ENCODE data around the gene TGFBR3L. TPM values are rescaled to one million over a fixed set of nuclear protein-coding genes. Genes with fewer than 3 reads are reported as not detected.

TGFBR3L gene
- total and polyA plus RNA-seq, 10 of the 15 experiments (the other 5 are each of a cell fraction or from before 2014, with no cell fraction given), result 0.20 to 0.23 TPM; not detected in 8

DNA sequence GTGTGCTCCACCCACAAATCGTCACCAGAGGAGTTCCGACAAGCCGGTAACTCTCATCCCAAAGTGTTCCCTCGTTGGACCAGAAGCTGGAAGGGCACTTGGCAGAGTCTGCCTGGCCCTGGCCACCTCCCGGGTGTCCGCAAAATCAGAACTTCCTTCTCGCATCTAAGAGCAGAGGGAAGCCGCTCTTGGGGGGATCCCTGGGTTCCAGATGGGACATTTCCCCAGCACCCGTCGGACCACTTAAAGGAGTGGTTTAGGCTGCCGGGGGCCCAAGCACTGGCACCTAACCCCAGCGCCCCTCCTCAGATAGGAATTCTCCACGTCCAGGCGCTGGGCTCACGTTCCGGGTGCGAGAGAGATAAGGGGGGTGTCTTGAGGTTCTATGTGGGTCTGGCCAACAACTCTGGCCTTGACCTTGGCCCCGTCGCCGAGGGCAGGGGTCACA lies 11.8 kb upstream of the TGFBR3L start:
- in situ Hi-C loops (cut with MboI) (no loop called here), intact Hi-C loops (cut with micrococcal nuclease; ENCODE audit: unreplicated experiment) (loop anchor here (2.0 to 10.0 kb wide), 2 partner anchors 34 to 218 kb away; partner anchors contain the start of gene TRAPPC5)
- SMC1A ChIA-PET (ENCODE audit: uncharacterized antibody, unreplicated experiment), result interaction anchor here (1.2 kb wide), 1 partner anchor 18 kb away, joined by 13 read pairs; the partner anchor contains the start of gene SNAPC2
- BruUV-seq (replicated peaks), result TSS peak; percentile 94
- H3K79me2 ChIP-seq (ENCODE audit: control insufficient read depth, insufficient read depth, low read length), result peaks cover 36% of the 10 kb centered on the region
- POLR2A ChIA-PET, result interaction anchor here (0.6 to 1.6 kb wide), 5 partner anchors 18 to 265 kb away, joined by 3 to 27 read pairs (median 4); partner anchors contain the start of gene SNAPC2
- peak overlapping the region; percentile 88 for H3K9ac ChIP-seq (ENCODE audit: control insufficient read depth, insufficient read depth, low read length)
- no peaks in the 10 kb centered on the region for H3K9me3 ChIP-seq (replicated peaks; ENCODE audit: control insufficient read depth, insufficient read depth, low read length)
- peak overlapping the region; percentile 62 for H3K4me3 ChIP-seq
- no peaks in the 10 kb centered on the region for H3K27me3 ChIP-seq (replicated peaks in 1 of 2; ENCODE audit: control insufficient read depth in 2 of 2, insufficient read depth in 2 of 2, low read length in 1 of 2)
- FAIRE-seq, result no peak
- ATAC-seq, result no peak
- 0 out of 4 replicates have a peak, but pooled peaks cover 0 to 2% of the 10 kb centered on the region in 2 experiments for H3K36me3 ChIP-seq (ENCODE audit: control insufficient read depth in 2 of 2, insufficient read depth in 2 of 2, low read length in 1 of 2)
- peak overlapping the region; percentile 98 for H2AFZ ChIP-seq (ENCODE audit: control insufficient read depth, low read depth, low read length)
- WGBS (ENCODE audit: insufficient coverage, insufficient replicate concordance, low lambda C conversion rate, missing lambda C conversion rate), result 2% methylated on average over 20 of the region's 20 CpGs
- peak overlapping the region; percentile 99 for H3K4me2 ChIP-seq (ENCODE audit: control insufficient read depth, insufficient read depth)
- no peak for TF ChIP-seq FOXM1 (IDR thresholded peaks at IDR 0.05; ENCODE audit: low read depth, low read length)
- peak; percentile 14; the same call in 1 of the 2 replicates for TF ChIP-seq NR2F1 (conservative IDR thresholded peaks at IDR 0.05)
- no peak for DNase-seq (ENCODE audit: low read depth, low spot score)
- RAD21 ChIA-PET (ENCODE audit: unreplicated experiment), result interaction anchor here (0.7 to 1.6 kb wide), 6 partner anchors 18 to 335 kb away, joined by 3 to 17 read pairs (median 4); partner anchors contain the start of genes SNAPC2 and TIMM44
- H3K4me1 ChIP-seq (ENCODE audit: control insufficient read depth, insufficient read depth, low read length), result peaks cover 14% of the 10 kb centered on the region
- H4K20me1 ChIP-seq (ENCODE audit: control insufficient read depth, insufficient read depth), result peaks cover 9% of the 10 kb centered on the region; the same call in 1 of the 2 replicates
- CTCF ChIA-PET, result interaction anchor here (1.2 to 3.3 kb wide), 7 partner anchors 11 to 254 kb away, joined by 4 to 13 read pairs (median 5); partner anchors contain the start of genes SNAPC2, TIMM44 and TRAPPC5
- H3K27ac ChIP-seq (ENCODE audit: control insufficient read depth, insufficient read depth), result peak overlapping the region; percentile 79

GRCh38 chr19:7903244-7904073 lies 11.2 kb upstream of the TGFBR3L start, which contains the start of gene MAP2K7:
Gene MAP2K7, plus strand, starts transcription at chr19:7903877. Its CDS starts 68 bp downstream, at chr19:7903945.
- 2% methylated on average over 79 of the region's 89 CpGs for WGBS (ENCODE audit: insufficient coverage, insufficient replicate concordance, low lambda C conversion rate, missing lambda C conversion rate)
- ChIA-PET RAD21 (ENCODE audit: unreplicated experiment) (interaction anchor here (0.6 to 1.6 kb wide), 8 partner anchors 17 to 335 kb away, joined by 3 to 17 read pairs (median 4); partner anchors contain the start of genes SNAPC2 and TIMM44), SMC1A (ENCODE audit: uncharacterized antibody, unreplicated experiment) (interaction anchor here (1.2 kb wide), 1 partner anchor 17 kb away, joined by 13 read pairs; the partner anchor contains the start of gene SNAPC2), POLR2A (interaction anchor here (0.6 to 1.6 kb wide), 7 partner anchors 17 to 1512 kb away, joined by 3 to 27 read pairs (median 5); partner anchors contain the start of gene SNAPC2), CTCF (interaction anchor here (0.7 to 3.3 kb wide), 8 partner anchors 12 to 335 kb away, joined by 4 to 13 read pairs (median 6); partner anchors contain the start of genes SNAPC2, TIMM44 and TRAPPC5)
- in situ Hi-C loops (cut with MboI), result no loop called here
- H3K4me2 ChIP-seq (ENCODE audit: control insufficient read depth, insufficient read depth), result peak within 1 kb of the TSS; percentile 99
- 0 out of 4 replicates have a peak, but pooled peaks cover 0 to 2% of the 10 kb centered on the region in 2 experiments for H3K36me3 ChIP-seq (ENCODE audit: control insufficient read depth in 2 of 2, insufficient read depth in 2 of 2, low read length in 1 of 2)
- no peaks in the 10 kb centered on the region for H3K27me3 ChIP-seq (replicated peaks in 1 of 2; ENCODE audit: control insufficient read depth in 2 of 2, insufficient read depth in 2 of 2, low read length in 1 of 2)
- no peaks in the 10 kb centered on the region for H3K9me3 ChIP-seq (replicated peaks; ENCODE audit: control insufficient read depth, insufficient read depth, low read length)
- DNase-seq (ENCODE audit: low read depth, low spot score) (peak; percentile 99), FAIRE-seq (peak; percentile 100), ATAC-seq (peak; percentile 89)
- H3K27ac ChIP-seq (ENCODE audit: control insufficient read depth, insufficient read depth), result peak within 1 kb of the TSS; percentile 81
- peaks cover 9% of the 10 kb centered on the region; the same call in 1 of the 2 replicates for H4K20me1 ChIP-seq (ENCODE audit: control insufficient read depth, insufficient read depth)
- peak within 1 kb of the TSS; percentile 95 for H3K4me3 ChIP-seq
- peaks cover 36% of the 10 kb centered on the region for H3K79me2 ChIP-seq (ENCODE audit: control insufficient read depth, insufficient read depth, low read length)
- peak within 1 kb of the TSS; percentile 98 for H2AFZ ChIP-seq (ENCODE audit: control insufficient read depth, low read depth, low read length)
- BruUV-seq (replicated peaks), result no TSS peak
- intact Hi-C loops (cut with micrococcal nuclease; ENCODE audit: unreplicated experiment), result loop anchor here (2.0 to 10.0 kb wide), 2 partner anchors 35 to 219 kb away; partner anchors contain the start of gene TRAPPC5
- H3K9ac ChIP-seq (ENCODE audit: control insufficient read depth, insufficient read depth, low read length), result peak within 1 kb of the TSS; percentile 93
- H3K4me1 ChIP-seq (ENCODE audit: control insufficient read depth, insufficient read depth, low read length), result peaks cover 14% of the 10 kb centered on the region
- TF ChIP-seq GATAD2B (conservative IDR thresholded peaks at IDR 0.05; ENCODE audit: low read depth) (no peak; the same call in 1 of the 2 replicates), POLR2AphosphoS5 (IDR thresholded peaks at IDR 0.05; ENCODE audit: low read length) (peak; percentile 89; the same call in 1 of the 2 replicates), ETV6 (conservative IDR thresholded peaks at IDR 0.05 in 1 of 2, IDR thresholded peaks at IDR 0.05 in 1 of 2; ENCODE audit: borderline replicate concordance in 1 of 2, low read depth in 1 of 2) (no peak), BCL11A (IDR thresholded peaks at IDR 0.05; ENCODE audit: low read depth, low read length) (0 out of 2 replicates have a peak, but pooled peaks have one; percentile 3), ZNF687 (IDR thresholded peaks at IDR 0.05) (peak; percentile 83), GABPA (IDR thresholded peaks at IDR 0.05; ENCODE audit: low read depth) (no peak), JUND (IDR thresholded peaks at IDR 0.05; ENCODE audit: low read depth, low read length) (0 out of 2 replicates have a peak, but pooled peaks have one; percentile 30)

All from GM12878 (cell line).